BJ (cell line): Measurements from ENCODE around the gene BCAR1. TPM values are rescaled to one million over a fixed set of nuclear protein-coding genes. Genes with fewer than 3 reads are reported as not detected.
"Not testable (repeated sequence)": the region's sequence is repeated elsewhere in the genome, so short reads cannot be mapped to it uniquely, and the experiment has no call there.

Source experiments
- CTCF ChIA-PET: fragments of 350-600 bp; formaldehyde crosslinking; extraction: SDS; loops from one replicate; lab custom pipeline; 2021; ENCODE audit warnings: antibody characterized with exemption, inconsistent platforms; lab: Yijun Ruan, JAX
- POLR2A ChIA-PET: fragments of 300-600 bp; sonication (Branson Sonifier 250); formaldehyde crosslinking; extraction: SDS; loops from one replicate; lab custom pipeline; 2021; ENCODE audit warnings: antibody characterized with exemption; lab: Charles Lee
- DNase-seq: peaks from one replicate; pipeline ENCODE4 v3.0.0-alpha.2; 2011; ENCODE audit warnings: low read depth
- H3K27me3 ChIP-seq: 2 replicates; pipeline ENCODE4 v1.6.0; 2011; ENCODE audit warnings: low read length; ENCODE audit not compliant: control insufficient read depth, insufficient read depth
- H3K36me3 ChIP-seq: 2 replicates; pipeline ENCODE4 v1.5.1; 2011; ENCODE audit warnings: low read length; ENCODE audit not compliant: control insufficient read depth, insufficient read depth
- H3K4me3 ChIP-seq: 2 replicates; pipeline ENCODE4 v1.5.1; 2011; ENCODE audit warnings: low read depth, mild to moderate bottlenecking, control low read depth, low read length
- polyA plus RNA-seq: library from polyadenylated mRNA; depleted of rRNA; stranded (reverse); fragments of >200 nt; gene quantifications from 2 replicates; pipeline ENCODE4 v1.2.3, GENCODE V29; 2011
- TF ChIP-seq, protein P1 (sequence below): IDR thresholded peaks from 2 replicates; pipeline ENCODE4 v1.5.1; 2011; ENCODE audit warnings: low read depth, mild to moderate bottlenecking, control low read depth, inconsistent platforms, low read length, moderate library complexity; ENCODE audit not compliant: insufficient read depth

Gene BCAR1
- polyA plus RNA-seq, 1 experiment: 57.3 TPM

DNA sequence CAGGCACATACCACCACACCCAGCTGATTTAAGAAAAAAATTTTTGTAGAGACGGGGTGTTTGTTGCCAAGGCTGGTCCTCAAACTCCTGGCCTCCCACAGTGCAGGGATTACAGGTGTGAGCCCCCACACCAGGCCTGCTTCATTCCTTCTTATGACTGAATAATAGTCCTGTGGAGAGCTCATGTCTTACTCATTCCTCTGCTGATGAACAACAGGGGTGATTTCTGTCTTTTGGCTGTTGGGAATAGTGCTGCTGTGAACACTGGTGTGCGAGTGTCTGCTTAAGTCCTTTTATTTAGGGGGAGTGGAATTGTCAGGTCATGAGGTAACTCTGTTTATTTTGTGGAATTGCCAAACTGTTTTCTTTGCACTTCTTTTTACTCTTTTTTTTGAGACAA is 35.3 kb downstream of the BCAR1 start:
- ChIA-PET CTCF (interaction anchor here (1.2 to 2.0 kb wide), 2 partner anchors 17 kb away, joined by 3 to 5 read pairs; no protein-coding TSS in a partner anchor), POLR2A (no interaction called here)
- H3K27me3 ChIP-seq: no peaks in the 10 kb centered on the region

DNA sequence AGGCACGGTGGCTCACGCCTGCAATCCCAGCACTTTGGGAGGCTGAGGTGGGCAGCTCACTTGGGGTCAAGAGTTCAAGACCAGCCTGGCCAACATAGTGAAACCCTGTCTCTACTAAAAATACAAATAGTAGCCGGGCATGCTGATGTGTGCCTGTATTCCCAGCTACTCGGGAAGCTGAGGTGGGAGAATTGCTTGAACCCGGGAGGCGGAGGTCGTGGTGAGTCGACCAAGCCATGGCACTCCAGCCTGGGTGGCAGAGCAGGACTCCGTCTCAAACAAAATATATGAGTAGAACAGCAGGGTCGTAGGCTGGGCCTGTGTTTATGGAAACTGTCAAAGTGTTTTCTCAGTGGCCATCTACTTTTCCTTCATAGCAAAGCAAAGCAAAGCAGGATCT is 40.1 kb downstream of the BCAR1 start:
- CTCF ChIA-PET: interaction anchor here (2.8 kb wide), 1 partner anchor 23 kb away, joined by 11 read pairs; no protein-coding TSS in a partner anchor
- H3K36me3 ChIP-seq, H3K4me3 ChIP-seq, POLR2A ChIA-PET, DNase-seq, H3K27me3 ChIP-seq: not testable (repeated sequence)

More for the DNA sequence above, 35.3 kb downstream of the BCAR1 start:
- DNase-seq: no peak
- H3K36me3 ChIP-seq: no peaks in the 10 kb centered on the region
- no peak overlapping the region for H3K4me3 ChIP-seq
- TF ChIP-seq, protein P1, sequence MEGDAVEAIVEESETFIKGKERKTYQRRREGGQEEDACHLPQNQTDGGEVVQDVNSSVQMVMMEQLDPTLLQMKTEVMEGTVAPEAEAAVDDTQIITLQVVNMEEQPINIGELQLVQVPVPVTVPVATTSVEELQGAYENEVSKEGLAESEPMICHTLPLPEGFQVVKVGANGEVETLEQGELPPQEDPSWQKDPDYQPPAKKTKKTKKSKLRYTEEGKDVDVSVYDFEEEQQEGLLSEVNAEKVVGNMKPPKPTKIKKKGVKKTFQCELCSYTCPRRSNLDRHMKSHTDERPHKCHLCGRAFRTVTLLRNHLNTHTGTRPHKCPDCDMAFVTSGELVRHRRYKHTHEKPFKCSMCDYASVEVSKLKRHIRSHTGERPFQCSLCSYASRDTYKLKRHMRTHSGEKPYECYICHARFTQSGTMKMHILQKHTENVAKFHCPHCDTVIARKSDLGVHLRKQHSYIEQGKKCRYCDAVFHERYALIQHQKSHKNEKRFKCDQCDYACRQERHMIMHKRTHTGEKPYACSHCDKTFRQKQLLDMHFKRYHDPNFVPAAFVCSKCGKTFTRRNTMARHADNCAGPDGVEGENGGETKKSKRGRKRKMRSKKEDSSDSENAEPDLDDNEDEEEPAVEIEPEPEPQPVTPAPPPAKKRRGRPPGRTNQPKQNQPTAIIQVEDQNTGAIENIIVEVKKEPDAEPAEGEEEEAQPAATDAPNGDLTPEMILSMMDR: no peak

DNA sequence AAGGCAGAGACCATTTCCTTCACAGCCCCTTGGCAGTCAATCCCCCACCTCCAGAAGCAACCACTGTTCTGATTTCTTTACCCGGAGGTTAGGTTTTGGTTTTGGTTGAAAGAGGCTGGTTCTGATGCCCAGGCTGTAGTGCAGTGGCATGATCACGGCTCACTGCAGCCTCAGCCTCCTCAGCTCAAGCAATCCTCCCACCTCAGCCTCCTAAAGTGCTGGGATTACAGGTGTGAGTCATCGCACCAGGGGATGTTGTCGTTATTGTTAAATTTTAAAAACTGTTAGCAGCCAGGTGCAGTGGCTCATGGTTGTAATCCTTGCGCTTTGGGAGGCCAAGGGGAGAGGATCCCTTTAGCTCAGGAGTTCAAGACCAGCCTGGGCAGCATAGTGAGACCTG is 41.5 kb downstream of the BCAR1 start:
- TF ChIP-seq, protein P1: no peak
- ChIA-PET POLR2A (no interaction called here), CTCF (interaction anchor here (2.8 kb wide), 1 partner anchor 24 kb away, joined by 11 read pairs; no protein-coding TSS in a partner anchor)
- no peak for DNase-seq
- H3K4me3 ChIP-seq: no peak overlapping the region
- H3K36me3 ChIP-seq: no peaks in the 10 kb centered on the region
- no peaks in the 10 kb centered on the region for H3K27me3 ChIP-seq

DNA sequence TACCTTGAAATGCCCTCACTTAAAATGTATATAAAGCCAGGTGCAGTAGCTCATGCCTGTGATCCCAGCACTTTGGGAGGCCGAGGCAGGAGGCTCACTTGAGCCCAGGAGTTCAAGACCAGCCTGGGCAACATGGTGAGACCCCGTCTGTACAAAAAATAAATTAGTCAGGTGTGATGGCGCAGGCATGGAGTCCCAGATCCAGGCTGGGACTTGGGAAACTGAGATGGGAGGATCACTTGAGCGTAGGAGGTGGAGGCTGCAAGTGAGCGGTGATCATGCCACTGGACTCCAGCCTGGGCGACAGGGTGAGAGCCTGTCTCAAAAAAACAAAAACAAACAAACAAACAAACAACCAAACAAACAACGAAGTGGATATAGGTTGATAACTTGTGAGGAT is 41.9 kb downstream of the BCAR1 start:
- H3K4me3 ChIP-seq, POLR2A ChIA-PET, DNase-seq, H3K36me3 ChIP-seq, H3K27me3 ChIP-seq: not testable (repeated sequence)
- CTCF ChIA-PET: interaction anchor here (2.8 kb wide), 1 partner anchor 24 kb away, joined by 11 read pairs; no protein-coding TSS in a partner anchor

DNA sequence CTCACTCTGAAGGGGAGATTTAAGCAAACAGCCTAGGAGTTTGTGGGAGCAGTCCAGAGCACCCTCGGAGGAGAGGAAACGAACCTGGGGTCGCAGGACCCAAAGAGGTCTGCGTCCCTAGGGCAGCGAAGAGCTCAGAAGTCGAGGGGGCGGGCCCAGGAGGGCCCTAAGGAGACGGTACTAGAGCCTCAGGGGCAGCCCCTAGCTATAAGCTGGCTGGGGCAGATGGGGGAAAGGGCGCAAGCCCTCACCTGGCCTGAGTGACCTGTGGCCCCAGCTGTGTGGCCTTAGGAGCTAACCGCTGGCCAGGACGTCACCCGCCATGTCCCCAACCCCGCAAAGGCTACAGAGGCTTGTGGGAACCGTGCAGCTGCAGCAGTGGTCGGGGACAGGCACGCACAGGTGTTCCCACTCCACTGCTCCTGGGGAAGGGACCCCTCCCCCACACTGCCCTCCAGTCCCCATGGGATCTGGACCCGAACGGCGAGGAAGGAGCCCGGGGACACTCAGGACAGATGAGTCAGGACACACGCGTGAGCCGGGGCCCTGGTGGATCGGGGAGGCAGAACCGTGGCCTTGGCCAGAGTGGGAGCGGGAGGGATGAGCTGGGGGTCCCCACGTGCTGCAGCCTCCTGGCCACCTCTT is 42.4 kb downstream of the BCAR1 start:
- TF ChIP-seq, protein P1: no peak
- no peak for DNase-seq
- POLR2A ChIA-PET: no interaction called here
- H3K36me3 ChIP-seq: no peaks in the 10 kb centered on the region
- H3K4me3 ChIP-seq: no peak overlapping the region
- CTCF ChIA-PET: interaction anchor here (1.0 to 2.8 kb wide), 2 partner anchors 10 to 25 kb away, joined by 4 to 11 read pairs; no protein-coding TSS in a partner anchor
- H3K27me3 ChIP-seq: no peaks in the 10 kb centered on the region

DNA sequence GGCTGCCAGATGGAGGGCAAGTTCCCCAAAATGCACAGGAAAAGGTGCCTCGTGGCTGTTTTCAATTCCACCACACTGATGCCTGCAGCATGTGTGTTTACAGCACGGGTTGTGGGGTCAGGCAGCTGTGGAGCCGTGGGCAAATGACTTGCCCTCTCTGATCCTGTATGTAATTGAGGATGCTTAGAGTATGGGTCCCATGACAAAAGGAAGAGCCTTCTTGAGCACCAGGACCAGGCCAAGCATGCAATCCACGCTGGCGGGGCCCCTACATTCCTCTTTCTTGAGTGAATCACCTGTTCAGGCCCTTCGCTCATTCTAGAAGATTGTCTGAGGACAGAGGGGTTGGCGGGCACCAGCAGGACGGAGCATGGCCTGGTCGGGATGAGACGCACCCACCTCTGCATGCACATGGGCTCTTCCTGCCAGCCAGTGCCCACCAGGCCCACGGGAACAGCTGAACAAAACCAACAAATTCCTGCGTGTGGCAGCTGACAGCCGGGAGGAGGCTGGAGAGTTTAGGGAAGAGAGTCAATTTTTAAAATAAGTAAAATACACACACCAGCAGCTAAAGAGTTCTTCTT is 43.1 kb downstream of the BCAR1 start:
- TF ChIP-seq, protein P1: no peak
- Histone ChIP-seq H3K36me3 (no peaks in the 10 kb centered on the region), H3K27me3 (no peaks in the 10 kb centered on the region), H3K4me3 (no peak overlapping the region)
- POLR2A ChIA-PET: no interaction called here
- CTCF ChIA-PET: interaction anchor here (1.0 kb wide), 1 partner anchor 10 kb away, joined by 4 read pairs; no protein-coding TSS in a partner anchor
- DNase-seq: no peak
